Measurements from ENCODE around the gene SORCS3. TPM values are rescaled to one million over a fixed set of nuclear protein-coding genes. Genes with fewer than 3 reads are reported as not detected.

The SORCS3 gene
- total RNA-seq, result not detected in 2 replicates

- Mint-ChIP-seq H3K27ac (no peak within 1 kb of the TSS), H3K4me3 (ENCODE audit: low read depth) (no peak within 1 kb of the TSS), H3K27me3 (ENCODE audit: low read depth) (peaks cover 71% of the 10 kb centered on the region), H3K9me3 (no peaks in the 10 kb centered on the region), H3K36me3 (ENCODE audit: low read depth) (no peaks in the 10 kb centered on the region), H3K4me1 (ENCODE audit: low read depth) (peaks cover 2% of the 10 kb centered on the region)
- intact Hi-C loops (cut with micrococcal nuclease), result no loop called here
- no peak for DNase-seq (ENCODE audit: low spot score)
These were observed at the start of gene SORCS3 for GRCh38 chr10:104641187-104641936. Gene SORCS3 (plus strand): TSS chr10:104641290.

DNA sequence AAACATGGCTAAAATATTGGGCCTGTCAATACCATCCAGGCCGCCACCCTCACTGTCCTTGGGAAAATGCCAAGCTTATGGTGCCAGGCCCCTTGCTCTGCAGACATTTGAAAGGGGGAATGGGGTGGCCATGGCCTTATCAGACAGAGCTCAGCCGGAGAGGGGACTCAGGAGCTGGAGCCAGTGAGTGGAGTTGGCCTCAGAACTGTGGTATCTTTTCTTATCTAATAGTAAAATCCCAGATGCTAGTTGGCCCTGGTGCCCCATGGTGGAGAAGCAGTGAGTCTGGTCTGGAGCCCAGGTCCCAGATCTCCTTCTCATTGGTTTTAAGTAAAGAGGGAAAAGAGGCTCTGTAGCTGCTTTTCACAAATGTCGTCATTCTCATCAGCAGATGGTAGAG is 49.6 kb upstream of the SORCS3 start:
- intact Hi-C loops (cut with micrococcal nuclease), result no loop called here
- H3K9me3 Mint-ChIP-seq, result no peaks in the 10 kb centered on the region
- peaks cover 10% of the 10 kb centered on the region for H3K27me3 Mint-ChIP-seq (ENCODE audit: low read depth)
- no peak overlapping the region for H3K4me3 Mint-ChIP-seq (ENCODE audit: low read depth)
- H3K4me1 Mint-ChIP-seq (ENCODE audit: low read depth), result peaks cover 4% of the 10 kb centered on the region
- DNase-seq (ENCODE audit: low spot score), result no peak
- H3K36me3 Mint-ChIP-seq (ENCODE audit: low read depth), result no peaks in the 10 kb centered on the region
- H3K27ac Mint-ChIP-seq, result no peak overlapping the region

DNA sequence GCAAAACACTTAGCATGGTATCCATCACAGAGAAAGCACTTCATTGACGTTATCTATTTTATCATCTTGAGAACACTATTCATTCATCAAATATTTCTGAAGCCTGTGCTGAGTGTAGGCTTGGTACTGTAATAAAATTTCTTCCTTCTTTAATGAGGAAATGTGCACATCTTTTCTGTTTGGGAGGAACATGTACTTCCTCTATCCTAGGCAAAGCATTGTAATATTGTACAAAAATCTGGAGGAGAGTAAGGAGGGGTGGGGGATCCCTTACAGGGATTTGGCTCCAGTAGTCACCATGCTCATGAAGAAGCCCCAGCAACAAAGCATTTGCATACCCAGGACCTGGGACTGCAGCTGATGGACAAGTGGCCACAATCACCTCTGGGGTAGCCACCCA is 39.9 kb upstream of the SORCS3 start:
- H3K27me3 Mint-ChIP-seq (ENCODE audit: low read depth), result peaks cover 10% of the 10 kb centered on the region
- H3K36me3 Mint-ChIP-seq (ENCODE audit: low read depth), result no peaks in the 10 kb centered on the region
- no peaks in the 10 kb centered on the region for H3K4me1 Mint-ChIP-seq (ENCODE audit: low read depth)
- DNase-seq (ENCODE audit: low spot score), result no peak
- no peak overlapping the region for H3K27ac Mint-ChIP-seq
- H3K9me3 Mint-ChIP-seq, result no peaks in the 10 kb centered on the region
- no peak overlapping the region for H3K4me3 Mint-ChIP-seq (ENCODE audit: low read depth)
- intact Hi-C loops (cut with micrococcal nuclease), result no loop called here

DNA sequence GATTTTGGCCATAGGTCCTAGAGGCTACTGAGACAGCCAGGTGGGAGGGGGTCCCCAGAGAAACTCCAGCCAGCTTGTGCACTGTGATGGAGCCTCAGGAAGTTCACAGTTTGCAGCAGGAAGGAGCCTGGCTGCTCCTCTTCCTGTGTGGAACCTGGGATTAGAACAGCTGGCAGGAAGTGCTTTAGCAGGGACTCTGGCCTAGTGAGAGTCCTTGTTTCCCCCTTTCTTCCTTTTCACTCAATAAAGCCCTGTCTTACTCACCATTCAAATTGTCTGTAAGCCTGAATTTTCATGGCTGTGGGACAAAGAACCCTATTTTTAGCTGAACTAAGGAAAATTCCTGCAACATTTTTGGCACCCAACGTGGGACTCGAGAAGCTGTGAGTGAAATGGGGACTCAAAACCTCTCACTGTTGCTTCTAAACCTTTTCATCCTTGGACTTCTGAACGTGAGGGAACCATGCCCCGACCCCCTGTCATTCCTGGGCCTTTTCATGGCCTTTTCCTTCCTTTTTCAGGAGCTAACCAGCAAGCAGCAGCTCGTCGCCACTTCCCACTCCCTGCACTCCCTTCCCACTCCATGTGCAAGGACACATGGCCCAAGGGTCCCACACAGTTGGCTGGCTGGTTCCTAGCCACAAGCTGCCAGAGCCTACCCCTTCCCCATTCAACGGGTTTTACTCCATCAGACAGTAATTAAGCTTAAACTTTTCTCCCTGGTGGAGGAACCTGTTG is 32.8 kb upstream of the SORCS3 start:
- Mint-ChIP-seq H3K27me3 (ENCODE audit: low read depth) (peaks cover 6% of the 10 kb centered on the region), H3K4me1 (ENCODE audit: low read depth) (no peaks in the 10 kb centered on the region)

DNA sequence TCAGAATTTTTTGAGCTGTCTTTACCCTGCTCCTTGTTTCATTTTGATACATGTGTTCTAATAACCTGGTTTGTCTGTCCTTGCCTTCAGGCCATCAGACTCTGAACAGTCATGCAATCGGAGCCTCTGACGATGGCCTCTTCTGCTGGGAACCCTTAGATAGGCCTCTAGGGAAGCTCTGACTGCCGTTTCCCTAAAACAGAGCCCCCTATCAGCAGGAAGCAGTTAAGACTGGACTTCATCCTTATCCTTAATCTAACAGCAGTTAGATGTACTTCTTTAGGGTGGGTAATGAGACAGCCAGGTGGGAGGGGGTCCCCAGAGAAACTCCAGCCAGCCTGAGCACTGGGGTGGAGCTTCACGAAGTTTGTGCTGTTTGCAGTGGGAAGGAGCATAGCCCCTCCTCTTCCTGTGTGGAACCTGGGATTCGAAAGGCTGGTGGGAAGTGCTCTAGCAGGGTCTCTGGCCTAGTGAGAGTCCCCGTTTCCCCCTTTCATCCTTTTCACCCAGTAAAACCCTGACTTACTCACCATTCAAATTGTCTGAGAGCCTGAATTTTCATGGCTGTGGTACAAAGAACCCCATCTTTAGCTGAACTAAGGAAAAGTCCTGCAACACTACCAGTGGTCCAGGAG is 28.4 kb upstream of the SORCS3 start:
- H3K4me1 Mint-ChIP-seq (ENCODE audit: low read depth), result no peaks in the 10 kb centered on the region
- H3K4me3 Mint-ChIP-seq (ENCODE audit: low read depth), result no peak overlapping the region
- H3K9me3 Mint-ChIP-seq, result no peaks in the 10 kb centered on the region
- intact Hi-C loops (cut with micrococcal nuclease), result loop anchor here (10.0 kb wide), 1 partner anchor 208 kb away; no protein-coding TSS in a partner anchor
- DNase-seq (ENCODE audit: low spot score), result no peak
- H3K27me3 Mint-ChIP-seq (ENCODE audit: low read depth), result no peaks in the 10 kb centered on the region
- H3K27ac Mint-ChIP-seq, result no peak overlapping the region
- no peaks in the 10 kb centered on the region for H3K36me3 Mint-ChIP-seq (ENCODE audit: low read depth)

More for the DNA sequence above, 32.8 kb upstream of the SORCS3 start:
- no peak overlapping the region for H3K4me3 Mint-ChIP-seq (ENCODE audit: low read depth)
- intact Hi-C loops (cut with micrococcal nuclease), result no loop called here
- H3K9me3 Mint-ChIP-seq, result no peaks in the 10 kb centered on the region
- no peaks in the 10 kb centered on the region for H3K36me3 Mint-ChIP-seq (ENCODE audit: low read depth)
- no peak overlapping the region for H3K27ac Mint-ChIP-seq
- DNase-seq (ENCODE audit: low spot score), result no peak

DNA sequence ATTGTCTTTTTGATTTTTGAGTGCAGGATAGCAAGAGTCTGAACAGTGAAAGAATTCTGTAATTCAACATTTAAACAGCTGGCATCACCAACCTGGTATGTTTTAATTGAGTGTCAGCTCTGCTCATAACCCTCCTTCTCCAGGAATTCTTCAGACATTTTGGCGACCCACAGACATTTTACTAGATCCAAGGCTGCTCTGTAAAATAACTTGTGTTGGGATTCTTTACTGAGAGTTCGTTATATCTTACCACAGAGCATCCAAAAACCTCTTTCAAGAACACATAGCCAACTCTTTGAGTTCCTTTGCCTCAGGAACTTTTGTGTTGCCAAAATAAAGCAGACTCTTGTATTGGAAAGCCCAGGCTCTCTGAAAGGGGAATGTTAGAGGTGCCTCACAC is 27.7 kb upstream of the SORCS3 start:
- DNase-seq (ENCODE audit: low spot score), result no peak
- intact Hi-C loops (cut with micrococcal nuclease), result loop anchor here (10.0 kb wide), 1 partner anchor 209 kb away; no protein-coding TSS in a partner anchor
- Mint-ChIP-seq H3K27ac (no peak overlapping the region), H3K27me3 (ENCODE audit: low read depth) (no peaks in the 10 kb centered on the region), H3K4me3 (ENCODE audit: low read depth) (no peak overlapping the region), H3K36me3 (ENCODE audit: low read depth) (no peaks in the 10 kb centered on the region), H3K4me1 (ENCODE audit: low read depth) (no peaks in the 10 kb centered on the region), H3K9me3 (no peaks in the 10 kb centered on the region)

- H3K27me3 Mint-ChIP-seq (ENCODE audit: low read depth), result no peaks in the 10 kb centered on the region
- H3K27ac Mint-ChIP-seq, result no peak overlapping the region
- H3K4me3 Mint-ChIP-seq (ENCODE audit: low read depth), result no peak overlapping the region
- no peaks in the 10 kb centered on the region for H3K4me1 Mint-ChIP-seq (ENCODE audit: low read depth)
- no peak for DNase-seq (ENCODE audit: low spot score)
- no peaks in the 10 kb centered on the region for H3K9me3 Mint-ChIP-seq
- intact Hi-C loops (cut with micrococcal nuclease), result loop anchor here (10.0 kb wide), 1 partner anchor 210 kb away; no protein-coding TSS in a partner anchor
- no peaks in the 10 kb centered on the region for H3K36me3 Mint-ChIP-seq (ENCODE audit: low read depth)
These were observed 26.8 kb upstream of the SORCS3 start for GRCh38 chr10:104614245-104614831.

- H3K9me3 Mint-ChIP-seq, result no peaks in the 10 kb centered on the region
- H3K4me3 Mint-ChIP-seq (ENCODE audit: low read depth), result no peak overlapping the region
- no peaks in the 10 kb centered on the region for H3K4me1 Mint-ChIP-seq (ENCODE audit: low read depth)
- DNase-seq (ENCODE audit: low spot score), result no peak
- no peaks in the 10 kb centered on the region for H3K36me3 Mint-ChIP-seq (ENCODE audit: low read depth)
- H3K27me3 Mint-ChIP-seq (ENCODE audit: low read depth), result peaks cover 3% of the 10 kb centered on the region
- H3K27ac Mint-ChIP-seq, result no peak overlapping the region
- intact Hi-C loops (cut with micrococcal nuclease), result loop anchor here (10.0 kb wide), 1 partner anchor 210 kb away; no protein-coding TSS in a partner anchor
These were observed 26.0 kb upstream of the SORCS3 start for GRCh38 chr10:104615136-104615535.

GRCh38 chr10:104617831-104618230 is 23.3 kb upstream of the SORCS3 start:
- DNase-seq (ENCODE audit: low spot score), result no peak
- Mint-ChIP-seq H3K4me3 (ENCODE audit: low read depth) (no peak overlapping the region), H3K4me1 (ENCODE audit: low read depth) (no peaks in the 10 kb centered on the region), H3K9me3 (no peaks in the 10 kb centered on the region), H3K27me3 (ENCODE audit: low read depth) (peaks cover 5% of the 10 kb centered on the region), H3K27ac (no peak overlapping the region), H3K36me3 (ENCODE audit: low read depth) (no peaks in the 10 kb centered on the region)
- intact Hi-C loops (cut with micrococcal nuclease), result loop anchor here (10.0 kb wide), 1 partner anchor 213 kb away; no protein-coding TSS in a partner anchor

- H3K27ac Mint-ChIP-seq, result no peak overlapping the region
- no peaks in the 10 kb centered on the region for H3K36me3 Mint-ChIP-seq (ENCODE audit: low read depth)
- intact Hi-C loops (cut with micrococcal nuclease), result no loop called here
- H3K4me3 Mint-ChIP-seq (ENCODE audit: low read depth), result no peak overlapping the region
- peaks cover 23% of the 10 kb centered on the region for H3K27me3 Mint-ChIP-seq (ENCODE audit: low read depth)
- no peaks in the 10 kb centered on the region for H3K9me3 Mint-ChIP-seq
- H3K4me1 Mint-ChIP-seq (ENCODE audit: low read depth), result no peaks in the 10 kb centered on the region
- no peak for DNase-seq (ENCODE audit: low spot score)
These were observed 18.9 kb upstream of the SORCS3 start for GRCh38 chr10:104622175-104622574.

GRCh38 chr10:104622598-104623209 is 18.4 kb upstream of the SORCS3 start:
- intact Hi-C loops (cut with micrococcal nuclease), result no loop called here
- H3K27ac Mint-ChIP-seq, result no peak overlapping the region
- no peaks in the 10 kb centered on the region for H3K36me3 Mint-ChIP-seq (ENCODE audit: low read depth)
- peaks cover 23% of the 10 kb centered on the region for H3K27me3 Mint-ChIP-seq (ENCODE audit: low read depth)
- H3K9me3 Mint-ChIP-seq, result no peaks in the 10 kb centered on the region
- no peaks in the 10 kb centered on the region for H3K4me1 Mint-ChIP-seq (ENCODE audit: low read depth)
- H3K4me3 Mint-ChIP-seq (ENCODE audit: low read depth), result no peak overlapping the region
- DNase-seq (ENCODE audit: low spot score), result no peak

GRCh38 chr10:104630731-104631130 is 10.4 kb upstream of the SORCS3 start:
- Mint-ChIP-seq H3K4me1 (ENCODE audit: low read depth) (no peaks in the 10 kb centered on the region), H3K4me3 (ENCODE audit: low read depth) (no peak overlapping the region), H3K27me3 (ENCODE audit: low read depth) (peaks cover 18% of the 10 kb centered on the region), H3K36me3 (ENCODE audit: low read depth) (no peaks in the 10 kb centered on the region), H3K27ac (no peak overlapping the region), H3K9me3 (no peaks in the 10 kb centered on the region)
- no peak for DNase-seq (ENCODE audit: low spot score)
- intact Hi-C loops (cut with micrococcal nuclease), result no loop called here
